IMR-90 (cell line): ENCODE data around the gene HOXC6. TPM values are rescaled to one million over a fixed set of nuclear protein-coding genes. Genes with fewer than 3 reads are reported as not detected.

Experiments used
- ATAC-seq: fragments of 200-7000 bp; cut with Tn5 transposase; 2 replicates; pipeline ENCODE4 v1.9.1; 2020; ENCODE audit warnings: low read depth, mild to moderate bottlenecking, moderate library complexity
- BruUV-seq: library from RNA; stranded (reverse); fragments of 400-500 nt; replicated peaks from 2 replicates; lab custom pipeline; 2021; lab: Mats Ljungman, UMichigan
- CTCF ChIA-PET: fragments of 300-600 bp; formaldehyde crosslinking; extraction: SDS; loops from one replicate; lab custom pipeline; 2021; ENCODE audit warnings: antibody characterized with exemption; lab: Yijun Ruan, JAX
- POLR2A ChIA-PET: fragments of 300-600 bp; sonication (Branson Sonifier 250); formaldehyde crosslinking; loops from one replicate; lab custom pipeline; 2022; ENCODE audit warnings: antibody characterized with exemption; ENCODE audit not compliant: unreplicated experiment; lab: Charles Lee
- DNase-seq: peaks from one replicate; pipeline ENCODE4 v3.0.0; 2013
- H2AFZ ChIP-seq: replicated peaks from 2 replicates; pipeline ENCODE3; 2013; ENCODE audit warnings: low read length, mild to moderate bottlenecking; ENCODE audit not compliant: poor library complexity
- H2AK5ac ChIP-seq: 2 replicates; pipeline ENCODE4 v1.6.1; 2013; ENCODE audit warnings: low read depth, low read length, inconsistent platforms
- H2AK9ac ChIP-seq: replicated peaks from 2 replicates; pipeline ENCODE3; 2013; ENCODE audit warnings: mild to moderate bottlenecking, low read depth, low read length, moderate library complexity; ENCODE audit not compliant: poor library complexity
- H2BK120ac ChIP-seq: 2 replicates; pipeline ENCODE4 v1.6.1; 2013; ENCODE audit warnings: low read depth, low read length, inconsistent platforms
- H2BK15ac ChIP-seq: 3 replicates; pipeline ENCODE4 v1.6.1; 2013; ENCODE audit warnings: low read depth, low read length, inconsistent platforms
- H2BK20ac ChIP-seq: 2 replicates; pipeline ENCODE4 v1.6.1; 2013; ENCODE audit warnings: low read depth, mild to moderate bottlenecking, inconsistent platforms, low read length, moderate library complexity
- H2BK5ac ChIP-seq: 2 replicates; pipeline ENCODE4 v1.6.1; 2013; ENCODE audit warnings: mild to moderate bottlenecking, low read depth, low read length, inconsistent platforms; ENCODE audit not compliant: poor library complexity, severe bottlenecking
- H3K14ac ChIP-seq: replicated peaks from 2 replicates; pipeline ENCODE4 v1.6.1; 2013; ENCODE audit warnings: low read depth, low read length, inconsistent platforms
- H3K18ac ChIP-seq: 2 replicates; pipeline ENCODE4 v1.6.1; 2013; ENCODE audit warnings: low read depth, low read length, control low read depth
- H3K23ac ChIP-seq: 2 replicates; pipeline ENCODE4 v1.6.1; 2013; ENCODE audit warnings: low read depth, low read length, inconsistent platforms
- H3K27ac ChIP-seq: 2 replicates; pipeline ENCODE4 v1.5.1; 2013; ENCODE audit warnings: mild to moderate bottlenecking, control low read depth, low read length; ENCODE audit not compliant: insufficient read depth
- H3K27me3 ChIP-seq: 2 replicates; pipeline ENCODE4 v1.6.1; 2013; ENCODE audit warnings: low read length; ENCODE audit not compliant: control insufficient read depth, insufficient read depth
- H3K36me3 ChIP-seq: 2 replicates; pipeline ENCODE4 v1.6.1; 2013; ENCODE audit warnings: low read length, mixed read lengths; ENCODE audit not compliant: control insufficient read depth, insufficient read depth
- H3K4ac ChIP-seq: 2 replicates; pipeline ENCODE4 v1.6.1; 2013; ENCODE audit warnings: low read depth, low read length, inconsistent platforms
- H3K4me1 ChIP-seq: 2 replicates; pipeline ENCODE4 v1.6.1; 2013; ENCODE audit warnings: low read length, mixed read lengths; ENCODE audit not compliant: control insufficient read depth, insufficient read depth
- H3K4me2 ChIP-seq: 2 replicates; pipeline ENCODE4 v1.6.1; 2013; ENCODE audit warnings: low read depth, mild to moderate bottlenecking, control low read depth, low read length, moderate library complexity
- H3K4me3 ChIP-seq: 2 replicates; pipeline ENCODE4 v1.5.1; 2013; ENCODE audit warnings: low read depth, mild to moderate bottlenecking, control low read depth, low read length, moderate library complexity; ENCODE audit not compliant: insufficient read depth
- H3K56ac ChIP-seq: 2 replicates; pipeline ENCODE4 v1.6.1; 2013; ENCODE audit warnings: low read length, inconsistent platforms; ENCODE audit not compliant: insufficient read depth; ENCODE audit errors: extremely low read depth
- H3K79me1 ChIP-seq, 2 experiments: 2 replicates each; pipeline ENCODE4 v1.6.1; 2013; ENCODE audit warnings: low read length in 2 of 2, inconsistent platforms in 1 of 2, low read depth in 1 of 2
- H3K9ac ChIP-seq: 2 replicates; pipeline ENCODE4 v1.6.1; 2013; ENCODE audit warnings: low read depth, low read length, control low read depth
- H3K9me1 ChIP-seq: 2 replicates; pipeline ENCODE4 v1.6.1; 2013; ENCODE audit warnings: low read length, inconsistent platforms; ENCODE audit not compliant: insufficient read depth
- H3K9me3 ChIP-seq: 2 replicates; pipeline ENCODE4 v1.6.1; 2013; ENCODE audit warnings: low read length; ENCODE audit not compliant: control insufficient read depth, insufficient read depth
- H4K20me1 ChIP-seq: 2 replicates; pipeline ENCODE4 v1.6.1; 2013; ENCODE audit warnings: low read length, inconsistent platforms; ENCODE audit not compliant: insufficient read depth
- H4K5ac ChIP-seq: 2 replicates; pipeline ENCODE4 v1.6.1; 2013; ENCODE audit warnings: mild to moderate bottlenecking, low read depth, low read length, control low read depth
- H4K8ac ChIP-seq, 2 experiments: 2 replicates each; pipeline ENCODE4 v1.6.1; 2013; ENCODE audit warnings: low read depth in 2 of 2, low read length in 2 of 2, control low read depth in 1 of 2, inconsistent platforms in 1 of 2
- H4K91ac ChIP-seq: 2 replicates; pipeline ENCODE4 v1.6.1; 2013; ENCODE audit warnings: low read depth, low read length, inconsistent platforms; ENCODE audit not compliant: insufficient read depth
- FOS ChIP-seq: fragments of 150-350 bp; IDR thresholded peaks from 2 replicates; pipeline ENCODE4 v1.6.1; 2016; ENCODE audit warnings: low read depth, low read length
- MAZ ChIP-seq: IDR thresholded peaks from 2 replicates; pipeline ENCODE4 v1.6.1; 2012; ENCODE audit warnings: low read depth, mild to moderate bottlenecking, low read length, improper control_type of control experiment, moderate library complexity, borderline replicate concordance
- RFX5 ChIP-seq: IDR thresholded peaks from 2 replicates; pipeline ENCODE4 v1.8.0; 2012; ENCODE audit warnings: low read depth, mild to moderate bottlenecking, low read length, moderate library complexity
- WGBS, 2 experiments: methylation state at CpG; one replicate each; pipeline versions ENCODE4 v1.1.5 to v1.1.7; 2013; ENCODE audit warnings: missing lambda C conversion rate in 2 of 2; ENCODE audit not compliant: insufficient read length in 1 of 2; ENCODE audit errors: extremely low coverage in 2 of 2; 5-methylcytosine and 5-hydroxymethylcytosine counted together
- dilution Hi-C: fragments of 300-500 bp; cut with HindIII; formaldehyde crosslinking; loops from one replicate; pipeline ENCODE4 v1.14.3; 2018; ENCODE audit warnings: low sequenced_read_pairs; ENCODE audit not compliant: unreplicated experiment
- in situ Hi-C: fragments of 300-500 bp; cut with MboI; formaldehyde crosslinking; loops from 3 replicates; pipeline ENCODE4 v1.14.3; 2019; ENCODE audit warnings: low sequenced_read_pairs, inconsistent platforms, mixed read lengths
- intact Hi-C: fragments of 100-400 bp; cut with micrococcal nuclease; formaldehyde crosslinking; loops from 2 replicates; pipeline ENCODE4 v1.10.0; 2022
- polyA plus RNA-seq, 3 experiments: library from polyadenylated mRNA; depleted of rRNA; stranded (reverse); fragments of >200 nt; gene quantifications; 2 replicates each; pipeline ENCODE4 v1.2.3, GENCODE V29; 2012; ENCODE audit warnings: low replicate concordance in 1 of 3
- total RNA-seq: library from RNA; depleted of rRNA; stranded (reverse); fragments of >200 nt; gene quantifications from 2 replicates; pipeline ENCODE4 v1.2.3, GENCODE V29; 2012
- TF ChIP-seq, protein P1 (sequence below): fragments of 150-350 bp; IDR thresholded peaks from 2 replicates; pipeline ENCODE4 v1.6.1; 2017; ENCODE audit warnings: mild to moderate bottlenecking, antibody characterized with exemption, low read length, low read depth

HOXC6 gene
- total and polyA plus RNA-seq, 2 of the 4 experiments (the other 2 are of a cell fraction), result 1.1 TPM; not detected in 1

DNA sequence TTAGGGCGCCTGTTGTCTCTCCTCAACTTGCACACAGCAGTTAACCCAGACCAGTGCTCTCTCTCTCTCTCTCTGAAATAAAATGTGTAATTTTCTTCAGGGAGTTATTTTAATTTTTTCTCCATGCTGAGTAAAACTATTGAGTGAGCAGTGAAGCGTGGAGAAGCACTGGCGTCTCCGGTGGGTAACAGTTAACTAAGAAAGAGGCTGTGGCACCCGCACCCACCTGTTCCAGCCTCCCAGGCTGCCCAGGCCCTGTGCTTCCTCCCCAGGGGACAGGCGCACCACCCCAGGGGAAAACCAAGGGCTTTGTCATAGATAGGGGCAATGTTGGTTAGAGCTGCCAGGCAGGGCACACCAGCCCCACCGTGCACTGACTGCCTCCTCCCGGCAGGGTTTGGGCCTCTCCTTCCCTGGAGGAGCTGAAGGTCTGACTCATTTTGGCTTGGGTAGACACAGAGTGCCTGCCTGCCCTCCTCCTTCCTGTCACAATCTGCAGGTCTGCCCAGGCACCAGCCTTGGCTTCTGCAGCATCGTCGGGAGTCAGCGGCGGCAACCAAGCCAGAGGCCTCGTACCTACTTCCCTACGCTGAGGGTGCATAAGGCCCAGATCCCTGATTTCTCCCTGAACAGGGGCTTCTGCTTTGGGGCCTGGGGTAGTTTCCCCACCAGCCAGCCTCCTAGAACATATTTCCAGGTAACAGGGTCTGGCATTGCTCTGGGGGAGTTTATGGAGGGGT lies 8.6 kb downstream of the HOXC6 start:
- Histone ChIP-seq H4K8ac (no peak overlapping the region), H2BK5ac (no peak overlapping the region), H3K9me3 (peaks cover 13% of the 10 kb centered on the region), H3K56ac (no peak overlapping the region), H3K9ac (no peak overlapping the region), H3K9me1 (no peaks in the 10 kb centered on the region), H2AFZ (no peak overlapping the region), H4K5ac (no peak overlapping the region), H2AK9ac (no peak overlapping the region), H3K4ac (no peak overlapping the region), H3K27ac (no peak overlapping the region), H3K36me3 (no peaks in the 10 kb centered on the region), H2AK5ac (no peak overlapping the region), H3K18ac (no peak overlapping the region), H3K23ac (no peak overlapping the region), H3K79me1 (no peaks in the 10 kb centered on the region), H4K91ac (no peak overlapping the region), H3K14ac (no peak overlapping the region), H2BK15ac (no peak overlapping the region), H3K4me1 (no peaks in the 10 kb centered on the region), H2BK120ac (no peak overlapping the region), H4K20me1 (no peaks in the 10 kb centered on the region), H2BK20ac (no peak overlapping the region), H3K4me3 (no peak overlapping the region), H3K27me3 (peaks cover 77% of the 10 kb centered on the region), H3K4me2 (no peak overlapping the region)
- POLR2A ChIA-PET, result no interaction called here
- intact Hi-C loops, result no loop called here
- dilution Hi-C loops, result no loop called here
- ATAC-seq (no peak), DNase-seq (no peak)
- TF ChIP-seq, protein P1, sequence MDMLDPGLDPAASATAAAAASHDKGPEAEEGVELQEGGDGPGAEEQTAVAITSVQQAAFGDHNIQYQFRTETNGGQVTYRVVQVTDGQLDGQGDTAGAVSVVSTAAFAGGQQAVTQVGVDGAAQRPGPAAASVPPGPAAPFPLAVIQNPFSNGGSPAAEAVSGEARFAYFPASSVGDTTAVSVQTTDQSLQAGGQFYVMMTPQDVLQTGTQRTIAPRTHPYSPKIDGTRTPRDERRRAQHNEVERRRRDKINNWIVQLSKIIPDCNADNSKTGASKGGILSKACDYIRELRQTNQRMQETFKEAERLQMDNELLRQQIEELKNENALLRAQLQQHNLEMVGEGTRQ, result no peak
- TF ChIP-seq FOS (no peak), MAZ (no peak), RFX5 (no peak)
- CTCF ChIA-PET, result no interaction called here
- in situ Hi-C loops, result no loop called here
- 79% methylated on average over 7 of the region's 14 CpGs; no CpG with 5 or more reads in 1 of the 2 experiments for WGBS, 2 experiments
- BruUV-seq, result no TSS peak
